CD4-positive, alpha-beta T cell treated with Interleukin-17A for 1 hour (primary cell): ENCODE results near the gene CFAP210.
A peak's percentile ranks its signal among the peaks of the same experiment; 100 is the strongest.
"Not testable (repeated sequence)": the region's sequence is repeated elsewhere in the genome, so short reads cannot be mapped to it uniquely, and the experiment has no call there.

Experiments
- DNase-seq: peaks from one replicate; pipeline ENCODE4 v3.0.0-alpha.2; 2020

Gene CFAP210

GRCh38 chr2:169712791-169713227 lies 18.6 kb upstream of the CFAP210 start:
- DNase-seq: no peak

GRCh38 chr2:169711751-169712509 lies 17.7 kb upstream of the CFAP210 start:
- no peak for DNase-seq

GRCh38 chr2:169709981-169710380 lies 15.8 kb upstream of the CFAP210 start:
- no peak for DNase-seq

GRCh38 chr2:169709331-169709730 lies 15.1 kb upstream of the CFAP210 start:
- DNase-seq: no peak

- DNase-seq: no peak
Measured at GRCh38 chr2:169707626-169708025, 13.4 kb upstream of the CFAP210 start.

GRCh38 chr2:169705927-169706326 lies 11.7 kb upstream of the CFAP210 start:
- no peak for DNase-seq

GRCh38 chr2:169704160-169704708 lies 10.0 kb upstream of the CFAP210 start:
- no peak for DNase-seq

- no peak for DNase-seq
Measured at GRCh38 chr2:169702996-169703395, 8.8 kb upstream of the CFAP210 start.

- DNase-seq: not testable (repeated sequence)
Measured at GRCh38 chr2:169699173-169699572, 5.0 kb upstream of the CFAP210 start.

- DNase-seq: no peak
Measured at GRCh38 chr2:169696381-169696780, 2.2 kb upstream of the CFAP210 start.

- no peak for DNase-seq
Measured at GRCh38 chr2:169694894-169695260, 672 bp upstream of the CFAP210 start.

- DNase-seq: peak; percentile 58
Measured at GRCh38 chr2:169693360-169693759, 845 bp downstream of the CFAP210 start.

GRCh38 chr2:169692718-169693117 lies 1.5 kb downstream of the CFAP210 start:
- DNase-seq: no peak

- DNase-seq: no peak
Measured at GRCh38 chr2:169690958-169691357, 3.2 kb downstream of the CFAP210 start.

- not testable (repeated sequence) for DNase-seq
Measured at GRCh38 chr2:169687943-169688342, 6.3 kb downstream of the CFAP210 start.

- DNase-seq: not testable (repeated sequence)
Measured at GRCh38 chr2:169686825-169687224, 7.4 kb downstream of the CFAP210 start.

- not testable (repeated sequence) for DNase-seq
Measured at GRCh38 chr2:169684712-169685111, 9.5 kb downstream of the CFAP210 start.

- DNase-seq: no peak
Measured at GRCh38 chr2:169684135-169684565, 10.1 kb downstream of the CFAP210 start.

GRCh38 chr2:169683425-169684134 lies 10.6 kb downstream of the CFAP210 start:
- no peak for DNase-seq

- peak; percentile 33 for DNase-seq
Measured at GRCh38 chr2:169683054-169683424, 11.2 kb downstream of the CFAP210 start.

GRCh38 chr2:169676850-169677249 lies 17.4 kb downstream of the CFAP210 start:
- no peak for DNase-seq

GRCh38 chr2:169676357-169676756 lies 17.8 kb downstream of the CFAP210 start:
- DNase-seq: no peak

- no peak for DNase-seq
Measured at GRCh38 chr2:169673921-169674320, 20.3 kb downstream of the CFAP210 start.

- DNase-seq: no peak
Measured at GRCh38 chr2:169673106-169673505, 21.1 kb downstream of the CFAP210 start.
